Stomach (tissue), 4 donors: ENCODE data around the gene NREP.

ENCODE experiments used
- CTCF ChIP-seq, 7 experiments: fragments of 450-650 bp in 4 of 7; fragments of 200-600 bp in 3 of 7; sonication (generic) in 3 of 7; IDR thresholded peaks; one replicate each; pipeline ENCODE4 v1.5.1; 2016 to 2019; ENCODE audit warnings: antibody characterized with exemption in 7 of 7, control low read depth in 2 of 7, mild to moderate bottlenecking in 1 of 7
- EP300 ChIP-seq: sonication (generic); formaldehyde crosslinking; IDR thresholded peaks from one replicate; pipeline ENCODE4 v1.6.1; 2017; ENCODE audit warnings: antibody characterized with exemption
- POLR2A ChIP-seq, 4 donors: fragments of 450-650 bp; IDR thresholded peaks; one replicate each; pipeline ENCODE4 v1.6.1; 2016; ENCODE audit warnings: antibody characterized with exemption in 4 of 4, control low read depth in 2 of 4, mild to moderate bottlenecking in 1 of 4, moderate library complexity in 1 of 4
- POLR2AphosphoS5 ChIP-seq, 3 donors: sonication (generic); formaldehyde crosslinking; IDR thresholded peaks; one replicate each; pipeline ENCODE4 v1.6.1; 2016; ENCODE audit warnings: antibody characterized with exemption in 3 of 3

GRCh38 chr5:111769541-111769940 lies 12.5 kb upstream of the NREP start:
- no peak for TF ChIP-seq CTCF (IDR thresholded peaks at IDR 0.05)
- TF ChIP-seq POLR2A (IDR thresholded peaks at IDR 0.05) = no peak
- no peak for TF ChIP-seq POLR2AphosphoS5 (IDR thresholded peaks at IDR 0.05)
- no peak for TF ChIP-seq EP300
